Pons (tissue), 1 donor: ENCODE data around the gene GFRA3.
"Not testable (repeated sequence)": the region's sequence is repeated elsewhere in the genome, so short reads cannot be mapped to it uniquely, and the experiment has no call there.

Source experiments
- DNase-seq: peaks from one replicate; pipeline ENCODE4 v3.0.0-alpha.2; 2016; ENCODE audit warnings: low spot score

GFRA3 gene, protein sequence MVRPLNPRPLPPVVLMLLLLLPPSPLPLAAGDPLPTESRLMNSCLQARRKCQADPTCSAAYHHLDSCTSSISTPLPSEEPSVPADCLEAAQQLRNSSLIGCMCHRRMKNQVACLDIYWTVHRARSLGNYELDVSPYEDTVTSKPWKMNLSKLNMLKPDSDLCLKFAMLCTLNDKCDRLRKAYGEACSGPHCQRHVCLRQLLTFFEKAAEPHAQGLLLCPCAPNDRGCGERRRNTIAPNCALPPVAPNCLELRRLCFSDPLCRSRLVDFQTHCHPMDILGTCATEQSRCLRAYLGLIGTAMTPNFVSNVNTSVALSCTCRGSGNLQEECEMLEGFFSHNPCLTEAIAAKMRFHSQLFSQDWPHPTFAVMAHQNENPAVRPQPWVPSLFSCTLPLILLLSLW

DNA sequence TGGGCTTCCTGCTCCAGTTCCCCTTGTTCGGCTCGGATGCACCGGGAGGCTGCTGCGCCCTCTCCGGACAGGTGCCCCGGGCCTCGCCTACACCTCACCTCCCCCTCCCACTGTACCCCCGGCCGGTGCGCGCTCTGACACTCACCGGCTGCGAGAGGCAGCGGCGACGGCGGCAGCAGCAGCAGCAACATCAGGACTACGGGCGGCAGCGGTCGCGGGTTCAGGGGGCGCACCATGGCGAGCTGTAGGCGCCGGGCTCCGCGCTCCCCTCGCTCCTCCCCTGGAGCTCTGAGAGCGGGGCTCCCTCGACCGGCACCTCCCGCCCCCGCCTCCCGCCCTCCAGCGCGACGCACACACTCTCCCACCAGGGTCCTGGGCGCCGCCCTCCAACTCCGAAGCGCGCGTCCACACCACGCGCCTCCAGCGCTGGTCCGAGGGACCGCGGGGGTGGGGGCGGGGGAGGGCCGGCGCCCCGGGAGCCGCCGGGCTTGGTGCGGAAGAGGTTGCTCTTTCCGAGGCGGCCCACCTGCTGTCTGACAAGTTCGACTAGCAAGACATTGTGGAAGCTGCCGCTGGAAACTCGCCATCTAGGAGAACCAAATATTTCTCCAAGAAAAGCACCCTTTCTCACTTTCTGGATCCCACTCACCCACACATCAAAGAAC, at the start of gene GFRA3:
Gene GFRA3, minus strand, starts transcription at position 433 of the 665 bp plus-strand sequence. Its CDS starts 197 bp downstream, at position 236.
- no peak for DNase-seq

DNA sequence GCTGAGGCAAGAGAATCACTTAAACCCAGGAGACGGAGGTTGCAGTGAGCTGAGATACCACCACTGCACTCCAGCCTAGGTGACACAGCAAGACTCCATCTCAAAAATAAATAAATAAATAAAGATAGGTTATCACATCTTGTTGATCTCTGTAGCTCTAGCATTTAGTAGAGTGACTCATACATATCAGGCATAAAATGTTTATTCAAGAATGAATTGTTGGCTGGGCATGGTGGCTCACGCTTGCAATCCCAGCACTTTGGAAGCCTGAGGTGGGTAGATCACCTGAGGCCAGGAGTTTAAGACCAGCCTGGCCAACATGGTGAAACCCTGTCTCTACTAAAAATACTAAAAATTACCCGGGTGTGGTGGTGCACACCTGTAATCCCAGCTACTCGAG, 43.8 kb upstream of the GFRA3 start:
- not testable (repeated sequence) for DNase-seq

GRCh38 chr5:138316355-138316754, 41.9 kb upstream of the GFRA3 start:
- no peak for DNase-seq

DNA sequence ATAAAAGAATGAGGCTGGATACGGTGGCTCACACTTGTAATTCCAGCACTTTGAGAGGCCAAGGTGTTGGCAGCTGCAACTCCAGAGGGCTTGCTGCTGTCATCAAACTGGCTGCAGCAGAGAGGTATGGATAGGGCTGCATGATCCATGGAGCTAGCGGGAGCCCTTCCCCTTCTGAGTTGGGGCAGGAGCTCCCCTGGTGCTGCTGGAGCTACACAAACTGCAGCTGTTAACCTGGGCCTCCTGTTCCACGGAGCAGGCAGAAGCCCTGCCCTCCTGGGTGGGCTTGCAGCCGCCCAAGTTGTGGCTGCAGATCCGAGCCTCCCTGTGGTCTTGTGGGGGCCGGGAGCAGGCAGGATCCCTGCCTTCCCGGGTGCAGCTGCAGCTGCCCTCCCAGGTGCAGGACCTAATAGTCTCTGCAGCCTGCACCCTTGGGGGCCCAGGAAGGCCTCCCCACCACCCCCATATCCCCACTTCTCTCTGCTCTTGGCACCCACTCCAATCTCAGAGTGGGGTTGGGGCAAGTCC, 41.4 kb upstream of the GFRA3 start:
- DNase-seq: no peak

DNA sequence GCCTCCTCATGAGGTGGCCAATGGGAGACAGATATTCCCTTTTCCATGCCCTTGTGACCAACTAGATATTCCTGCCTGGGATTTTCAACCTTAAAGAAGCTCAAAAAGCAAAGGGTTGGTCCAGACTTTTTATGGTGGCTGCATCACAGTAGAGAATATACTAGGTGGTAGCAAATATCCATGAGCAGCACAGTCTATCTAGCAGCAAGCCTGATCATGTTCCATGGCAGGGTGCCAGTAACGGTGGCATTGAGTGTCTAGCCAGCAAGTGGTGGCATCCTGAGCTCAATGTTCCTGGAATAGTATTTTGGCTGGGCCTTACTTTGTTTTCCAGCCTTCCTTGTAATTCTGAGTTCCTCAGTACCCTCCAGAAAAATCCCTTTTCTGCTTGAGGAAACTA, 31.4 kb upstream of the GFRA3 start:
- no peak for DNase-seq

- peak; percentile 4 for DNase-seq
Observed at GRCh38 chr5:138303372-138303771, 29.0 kb upstream of the GFRA3 start.

- DNase-seq: peak; percentile 12
Observed at GRCh38 chr5:138289296-138289695, 14.9 kb upstream of the GFRA3 start.

DNA sequence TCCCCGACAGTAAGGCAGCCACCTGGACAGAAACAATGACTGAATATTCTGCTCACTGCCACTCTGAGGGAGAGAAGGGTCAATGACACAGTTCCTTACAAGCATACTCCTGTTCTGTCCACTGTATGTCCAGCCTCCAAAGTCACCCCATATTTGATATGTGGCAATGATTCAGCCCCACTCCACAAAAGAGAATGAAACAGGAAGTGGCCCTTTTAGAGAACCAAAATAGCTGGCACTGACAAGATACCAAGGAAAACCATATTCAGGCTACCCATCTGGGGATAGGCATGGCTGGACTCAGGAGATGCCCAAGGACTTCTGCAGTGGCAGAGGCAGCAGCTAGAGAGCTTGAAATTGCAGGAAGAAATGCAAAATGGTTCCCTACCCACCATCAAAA, 12.8 kb upstream of the GFRA3 start:
- no peak for DNase-seq

- peak; percentile 15 for DNase-seq
Observed at GRCh38 chr5:138282920-138283742, 8.7 kb upstream of the GFRA3 start.

GRCh38 chr5:138280915-138281314, 6.5 kb upstream of the GFRA3 start:
- DNase-seq: no peak

DNA sequence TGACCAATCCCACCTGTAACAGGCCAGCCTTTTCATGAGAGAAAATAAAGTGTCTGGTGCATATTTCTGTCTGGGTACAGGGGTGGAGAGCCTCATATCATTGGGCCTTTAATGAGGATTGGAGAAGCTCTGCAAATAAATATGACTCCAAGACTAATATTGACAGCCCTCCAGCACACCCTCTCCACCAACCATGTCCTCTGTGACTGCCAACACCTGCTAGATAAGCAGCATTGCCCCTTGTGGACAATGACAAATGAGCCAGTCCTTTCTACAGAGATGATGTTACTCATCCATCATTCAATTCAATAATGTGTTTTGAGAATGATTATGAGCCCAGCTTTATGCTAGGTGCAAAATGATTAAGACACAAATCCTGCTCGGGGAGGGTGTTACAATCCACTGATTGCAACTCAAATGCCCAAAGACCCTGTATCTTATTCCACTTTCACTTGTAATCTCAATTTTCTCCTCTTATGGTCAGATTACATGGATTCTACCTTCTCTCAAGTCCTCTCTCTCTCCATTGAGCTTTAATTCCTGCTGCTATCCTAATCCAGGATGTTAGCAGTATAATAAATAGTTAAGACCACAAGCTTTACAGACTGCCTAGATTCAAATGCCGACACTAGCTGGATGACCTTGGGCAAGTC, 2.1 kb upstream of the GFRA3 start:
- DNase-seq: no peak

DNA sequence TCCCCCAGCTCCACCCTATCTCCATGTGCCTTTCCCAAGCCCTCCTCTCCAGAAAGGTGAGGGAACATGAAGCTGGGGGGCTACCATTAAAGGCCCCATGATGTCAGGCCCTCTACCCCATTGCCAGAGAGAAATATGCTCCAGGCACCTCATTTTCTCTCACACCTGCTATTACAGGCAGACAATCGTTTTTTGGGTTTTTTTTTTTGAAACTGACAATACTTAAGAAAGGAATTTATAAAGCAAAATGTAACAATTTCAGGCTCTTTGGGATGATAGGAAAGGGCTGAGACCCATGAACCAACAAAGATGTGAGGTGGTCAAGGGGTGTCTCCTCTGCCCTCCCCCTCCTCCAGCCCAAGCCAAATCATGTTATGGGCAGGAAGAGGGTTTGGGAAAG, 1.5 kb upstream of the GFRA3 start:
- DNase-seq: no peak

DNA sequence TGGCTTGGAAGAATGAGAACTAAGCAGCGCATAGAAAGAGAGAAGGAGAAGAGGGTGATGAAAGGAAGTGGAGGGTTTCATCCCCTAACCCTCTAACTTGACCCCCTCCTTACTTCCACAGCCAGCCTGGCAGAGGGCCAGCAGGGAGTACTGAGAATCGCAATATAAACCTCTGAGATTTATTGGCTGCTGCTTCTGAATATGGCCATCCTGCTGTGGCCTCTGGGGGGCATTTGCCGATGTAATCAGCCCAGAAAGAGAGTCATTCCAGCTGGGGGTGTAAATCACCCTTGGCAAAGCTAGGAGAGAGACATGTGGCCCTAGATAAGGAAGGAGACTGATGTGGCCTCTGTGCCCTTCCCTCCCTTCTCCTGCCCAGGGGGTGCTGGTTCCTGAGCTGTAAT, 960 bp upstream of the GFRA3 start:
- no peak for DNase-seq

DNA sequence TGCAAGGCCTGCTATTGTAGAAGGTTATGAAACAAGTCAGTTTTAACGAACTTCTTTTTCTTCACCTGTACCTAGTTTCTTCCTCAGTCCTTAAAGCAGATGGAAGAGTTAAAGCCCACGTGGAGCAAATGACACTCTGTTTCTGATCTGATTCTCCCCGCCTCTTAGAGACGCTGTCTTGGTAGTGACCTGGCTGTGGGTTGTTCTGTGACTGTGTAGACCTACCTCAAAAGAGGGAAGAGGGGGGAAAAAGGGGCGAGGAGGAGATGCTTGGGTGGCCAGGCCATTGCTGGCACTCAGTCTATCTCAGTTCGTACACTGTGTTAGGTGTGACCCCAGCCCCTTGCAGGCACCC, 610 bp downstream of the GFRA3 start:
- DNase-seq: no peak

- DNase-seq: no peak
Observed at GRCh38 chr5:138272681-138273080, 1.7 kb downstream of the GFRA3 start.

- DNase-seq: no peak
Observed at GRCh38 chr5:138271281-138271680, 3.1 kb downstream of the GFRA3 start.

DNA sequence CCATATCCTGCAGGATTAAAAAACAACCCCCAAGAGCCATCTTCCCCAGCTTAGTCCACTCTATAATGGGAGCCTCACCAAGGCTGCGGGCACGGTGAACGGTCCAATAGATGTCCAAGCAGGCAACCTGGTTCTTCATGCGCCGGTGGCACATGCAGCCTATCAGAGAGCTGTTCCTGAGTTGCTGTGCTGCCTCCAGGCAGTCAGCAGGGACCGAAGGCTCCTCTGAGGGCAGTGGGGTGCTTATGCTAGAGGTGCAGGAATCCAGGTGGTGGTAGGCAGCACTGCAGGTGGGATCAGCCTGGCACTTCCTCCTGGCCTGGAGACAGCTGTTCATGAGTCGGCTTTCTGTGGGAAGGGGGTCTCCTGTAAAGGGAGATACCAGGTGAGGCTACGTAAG, 10.2 kb downstream of the GFRA3 start:
- DNase-seq: no peak

DNA sequence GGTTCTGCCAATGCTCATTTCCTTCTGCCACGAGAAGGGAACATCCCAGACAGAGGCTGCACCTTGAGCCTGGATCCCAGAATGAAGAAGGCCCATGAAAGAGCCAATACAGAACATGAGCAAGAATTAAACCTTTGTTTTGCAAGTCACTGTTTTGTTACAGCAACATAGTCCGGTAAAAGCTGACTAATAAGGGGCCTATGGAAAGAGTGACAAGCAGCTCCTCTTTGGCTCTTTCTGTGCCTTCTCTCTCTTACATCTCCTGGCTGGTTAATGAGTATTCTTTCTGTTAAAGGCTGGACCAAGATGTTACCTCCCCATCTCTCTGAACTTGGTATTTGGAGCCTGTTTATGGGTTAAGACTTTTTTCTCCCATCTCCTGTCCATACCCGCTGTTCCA, 10.8 kb downstream of the GFRA3 start:
- no peak for DNase-seq

DNA sequence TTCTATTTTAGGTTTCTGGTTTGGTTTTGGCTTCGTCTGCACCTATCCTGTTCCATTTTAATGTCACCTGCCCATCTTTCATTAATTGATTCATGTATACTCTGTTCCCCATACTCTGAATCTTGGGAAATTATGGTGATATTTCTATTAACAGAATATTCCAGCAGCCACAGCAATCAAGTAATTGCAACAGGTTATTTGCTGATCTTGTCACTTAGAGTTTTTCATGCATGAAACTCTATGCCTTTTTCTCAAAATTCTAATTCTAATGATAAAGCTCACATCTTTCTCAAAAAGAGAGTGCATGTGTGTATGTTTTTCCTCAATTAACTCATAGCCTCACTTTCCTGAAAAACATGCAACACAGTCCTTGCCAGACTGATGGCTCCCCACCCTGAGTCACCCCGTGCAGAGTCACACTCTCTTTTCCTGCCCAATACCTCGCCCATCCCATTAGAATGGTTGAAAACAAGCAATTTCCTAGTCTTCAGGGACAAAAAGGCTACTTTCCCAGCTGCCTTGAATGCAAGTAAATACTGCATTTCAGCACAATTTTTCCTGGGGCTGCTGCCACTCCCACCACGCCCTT, 15.6 kb downstream of the GFRA3 start:
- no peak for DNase-seq

- no peak for DNase-seq
Observed at GRCh38 chr5:138257583-138257982, 16.8 kb downstream of the GFRA3 start.

DNA sequence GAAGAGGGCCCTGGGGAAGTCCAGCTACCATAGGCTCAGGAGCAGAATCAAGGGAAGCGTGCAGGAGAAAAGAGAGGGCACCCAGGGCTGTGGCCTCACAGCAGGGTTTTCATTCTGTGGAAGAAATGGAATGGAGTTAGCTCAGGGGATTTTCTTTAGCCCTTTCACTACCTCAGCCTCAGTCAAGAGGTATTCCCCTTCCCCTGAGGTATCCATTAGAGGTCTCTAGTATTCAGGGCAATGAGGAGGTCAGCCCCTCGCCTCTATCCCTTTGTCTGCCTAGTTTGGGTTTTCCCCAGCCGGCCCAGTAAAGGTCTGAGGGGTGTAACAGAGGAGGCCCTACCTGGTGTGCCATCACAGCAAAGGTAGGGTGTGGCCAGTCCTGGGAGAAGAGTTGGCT, 21.5 kb downstream of the GFRA3 start:
- no peak for DNase-seq

DNA sequence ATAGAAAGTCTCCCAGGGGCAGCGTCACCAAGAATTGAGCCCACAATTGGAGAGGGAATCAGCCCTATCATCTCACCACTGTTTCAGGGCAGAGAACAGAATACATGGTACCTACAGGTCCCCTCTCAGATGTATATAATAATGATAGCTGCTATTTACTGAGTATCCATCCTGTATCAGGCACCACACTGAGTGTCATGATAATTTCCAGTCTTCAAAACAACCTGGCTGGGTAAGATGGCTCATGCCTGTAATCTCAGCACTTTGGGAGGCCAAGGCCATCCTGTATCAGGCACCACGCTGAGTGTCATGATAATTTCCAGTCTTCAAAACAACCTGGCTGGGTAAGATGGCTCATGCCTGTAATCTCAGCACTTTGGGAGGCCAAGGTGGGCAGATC, 26.6 kb downstream of the GFRA3 start:
- DNase-seq: not testable (repeated sequence)
